Measurements from ENCODE around the gene SLC38A3.
"Not testable (repeated sequence)": the region's sequence is repeated elsewhere in the genome, so short reads cannot be mapped to it uniquely, and the experiment has no call there.

Gene SLC38A3

GRCh38 chr3:50238549-50239026 lies 33.5 kb downstream of the SLC38A3 start:
- Histone ChIP-seq H3K9me3 (ENCODE audit: control insufficient read depth, low read length) (no peaks in the 10 kb centered on the region), H3K27ac (ENCODE audit: insufficient read depth, low read depth, low read length, poor library complexity, severe bottlenecking) (no peak overlapping the region), H3K27me3 (ENCODE audit: control insufficient read depth, insufficient read depth, low read length, poor library complexity, severe bottlenecking) (no peaks in the 10 kb centered on the region), H3K36me3 (ENCODE audit: control insufficient read depth, insufficient read depth, low read length) (no peaks in the 10 kb centered on the region), H3K4me1 (ENCODE audit: control insufficient read depth, insufficient read depth, low read length) (peaks cover 56% of the 10 kb centered on the region), H3K4me3 (ENCODE audit: insufficient read depth, low read depth, low read length) (peak overlapping the region; percentile 81)
- 87 to 91% methylated on average over 7 of the region's 7 CpGs for WGBS, 2 experiments

- H3K27me3 ChIP-seq (ENCODE audit: control insufficient read depth, insufficient read depth, low read length, poor library complexity, severe bottlenecking): no peaks in the 10 kb centered on the region
- H3K4me3 ChIP-seq (ENCODE audit: insufficient read depth, low read depth, low read length): peak overlapping the region; percentile 81
- WGBS, 2 experiments: 47 to 53% methylated on average over 4 of the region's 4 CpGs
- no peaks in the 10 kb centered on the region for H3K9me3 ChIP-seq (ENCODE audit: control insufficient read depth, low read length)
- peaks cover 55% of the 10 kb centered on the region for H3K4me1 ChIP-seq (ENCODE audit: control insufficient read depth, insufficient read depth, low read length)
- H3K36me3 ChIP-seq (ENCODE audit: control insufficient read depth, insufficient read depth, low read length): no peaks in the 10 kb centered on the region
- peak overlapping the region; percentile 50 for H3K27ac ChIP-seq (ENCODE audit: insufficient read depth, low read depth, low read length, poor library complexity, severe bottlenecking)
Measured at GRCh38 chr3:50239649-50240048, 34.6 kb downstream of the SLC38A3 start.

- Histone ChIP-seq H3K4me1 (ENCODE audit: control insufficient read depth, insufficient read depth, low read length) (peaks cover 69% of the 10 kb centered on the region), H3K36me3 (ENCODE audit: control insufficient read depth, insufficient read depth, low read length) (no peaks in the 10 kb centered on the region), H3K9me3 (ENCODE audit: control insufficient read depth, low read length) (no peaks in the 10 kb centered on the region), H3K27me3 (ENCODE audit: control insufficient read depth, insufficient read depth, low read length, poor library complexity, severe bottlenecking) (no peaks in the 10 kb centered on the region), H3K27ac (ENCODE audit: insufficient read depth, low read depth, low read length, poor library complexity, severe bottlenecking) (peak overlapping the region; percentile 93), H3K4me3 (ENCODE audit: insufficient read depth, low read depth, low read length) (peak overlapping the region; percentile 22)
- WGBS, 2 experiments: 1 to 2% methylated on average over 4 of the region's 4 CpGs
Measured at GRCh38 chr3:50241163-50241562, 36.1 kb downstream of the SLC38A3 start.

- Histone ChIP-seq H3K9me3 (ENCODE audit: control insufficient read depth, low read length) (no peaks in the 10 kb centered on the region), H3K36me3 (ENCODE audit: control insufficient read depth, insufficient read depth, low read length) (no peaks in the 10 kb centered on the region), H3K4me1 (ENCODE audit: control insufficient read depth, insufficient read depth, low read length) (peaks cover 76% of the 10 kb centered on the region), H3K4me3 (ENCODE audit: insufficient read depth, low read depth, low read length) (peak overlapping the region; percentile 22), H3K27ac (ENCODE audit: insufficient read depth, low read depth, low read length, poor library complexity, severe bottlenecking) (peak overlapping the region; percentile 93), H3K27me3 (ENCODE audit: control insufficient read depth, insufficient read depth, low read length, poor library complexity, severe bottlenecking) (no peaks in the 10 kb centered on the region)
- WGBS, 2 experiments: 77 to 81% methylated on average over 7 of the region's 7 CpGs
Measured at GRCh38 chr3:50241713-50242380, 36.8 kb downstream of the SLC38A3 start.

- Histone ChIP-seq H3K9me3 (ENCODE audit: control insufficient read depth, low read length) (no peaks in the 10 kb centered on the region), H3K4me1 (ENCODE audit: control insufficient read depth, insufficient read depth, low read length) (peaks cover 80% of the 10 kb centered on the region), H3K27ac (ENCODE audit: insufficient read depth, low read depth, low read length, poor library complexity, severe bottlenecking) (no peak overlapping the region), H3K36me3 (ENCODE audit: control insufficient read depth, insufficient read depth, low read length) (no peaks in the 10 kb centered on the region), H3K4me3 (ENCODE audit: insufficient read depth, low read depth, low read length) (peak overlapping the region; percentile 22), H3K27me3 (ENCODE audit: control insufficient read depth, insufficient read depth, low read length, poor library complexity, severe bottlenecking) (no peaks in the 10 kb centered on the region)
- 80 to 87% methylated on average over 3 of the region's 3 CpGs for WGBS, 2 experiments
Measured at GRCh38 chr3:50242381-50242770, 37.3 kb downstream of the SLC38A3 start.

GRCh38 chr3:50242851-50243542 lies 37.9 kb downstream of the SLC38A3 start:
- Histone ChIP-seq H3K27me3 (ENCODE audit: control insufficient read depth, insufficient read depth, low read length, poor library complexity, severe bottlenecking) (no peaks in the 10 kb centered on the region), H3K27ac (ENCODE audit: insufficient read depth, low read depth, low read length, poor library complexity, severe bottlenecking) (no peak overlapping the region), H3K4me1 (ENCODE audit: control insufficient read depth, insufficient read depth, low read length) (peaks cover 84% of the 10 kb centered on the region), H3K4me3 (ENCODE audit: insufficient read depth, low read depth, low read length) (no peak overlapping the region), H3K36me3 (ENCODE audit: control insufficient read depth, insufficient read depth, low read length) (no peaks in the 10 kb centered on the region), H3K9me3 (ENCODE audit: control insufficient read depth, low read length) (no peaks in the 10 kb centered on the region)
- WGBS, 2 experiments: 77 to 80% methylated on average over 14 of the region's 14 CpGs

- WGBS, 2 experiments: 93 to 98% methylated on average over 4 of the region's 4 CpGs
- peaks cover 81% of the 10 kb centered on the region for H3K4me1 ChIP-seq (ENCODE audit: control insufficient read depth, insufficient read depth, low read length)
Measured at GRCh38 chr3:50243543-50243895, 38.4 kb downstream of the SLC38A3 start.

GRCh38 chr3:50244813-50245212 lies 39.7 kb downstream of the SLC38A3 start:
- not testable (repeated sequence) for H3K9me3 ChIP-seq (ENCODE audit: control insufficient read depth, low read length); H3K36me3 ChIP-seq (ENCODE audit: control insufficient read depth, insufficient read depth, low read length); H3K27me3 ChIP-seq (ENCODE audit: control insufficient read depth, insufficient read depth, low read length, poor library complexity, severe bottlenecking); H3K4me3 ChIP-seq (ENCODE audit: insufficient read depth, low read depth, low read length)
- Histone ChIP-seq H3K27ac (ENCODE audit: insufficient read depth, low read depth, low read length, poor library complexity, severe bottlenecking) (peak overlapping the region; percentile 44), H3K4me1 (ENCODE audit: control insufficient read depth, insufficient read depth, low read length) (peaks cover 70% of the 10 kb centered on the region)
- 92 to 95% methylated on average over 6 of the region's 6 CpGs for WGBS, 2 experiments

More at GRCh38 chr3:50243543-50243895, 38.4 kb downstream of the SLC38A3 start:
- no peak overlapping the region for H3K27ac ChIP-seq (ENCODE audit: insufficient read depth, low read depth, low read length, poor library complexity, severe bottlenecking)
- H3K36me3 ChIP-seq (ENCODE audit: control insufficient read depth, insufficient read depth, low read length): no peaks in the 10 kb centered on the region
- no peak overlapping the region for H3K4me3 ChIP-seq (ENCODE audit: insufficient read depth, low read depth, low read length)
- H3K9me3 ChIP-seq (ENCODE audit: control insufficient read depth, low read length): no peaks in the 10 kb centered on the region
- no peaks in the 10 kb centered on the region for H3K27me3 ChIP-seq (ENCODE audit: control insufficient read depth, insufficient read depth, low read length, poor library complexity, severe bottlenecking)

- peaks cover 65% of the 10 kb centered on the region for H3K4me1 ChIP-seq (ENCODE audit: control insufficient read depth, insufficient read depth, low read length)
- H3K36me3 ChIP-seq (ENCODE audit: control insufficient read depth, insufficient read depth, low read length): peaks cover 5% of the 10 kb centered on the region
- no peaks in the 10 kb centered on the region for H3K27me3 ChIP-seq (ENCODE audit: control insufficient read depth, insufficient read depth, low read length, poor library complexity, severe bottlenecking)
- H3K9me3 ChIP-seq (ENCODE audit: control insufficient read depth, low read length): no peaks in the 10 kb centered on the region
- WGBS, 2 experiments: 84 to 87% methylated on average over 16 of the region's 16 CpGs
- peak overlapping the region; percentile 80 for H3K27ac ChIP-seq (ENCODE audit: insufficient read depth, low read depth, low read length, poor library complexity, severe bottlenecking)
- H3K4me3 ChIP-seq (ENCODE audit: insufficient read depth, low read depth, low read length): no peak overlapping the region
Measured at GRCh38 chr3:50245251-50245745, 40.2 kb downstream of the SLC38A3 start.

GRCh38 chr3:50245831-50246516 lies 40.9 kb downstream of the SLC38A3 start:
- Histone ChIP-seq H3K27me3 (ENCODE audit: control insufficient read depth, insufficient read depth, low read length, poor library complexity, severe bottlenecking) (no peaks in the 10 kb centered on the region), H3K4me1 (ENCODE audit: control insufficient read depth, insufficient read depth, low read length) (peaks cover 59% of the 10 kb centered on the region), H3K9me3 (ENCODE audit: control insufficient read depth, low read length) (no peaks in the 10 kb centered on the region), H3K36me3 (ENCODE audit: control insufficient read depth, insufficient read depth, low read length) (peaks cover 5% of the 10 kb centered on the region), H3K4me3 (ENCODE audit: insufficient read depth, low read depth, low read length) (no peak overlapping the region), H3K27ac (ENCODE audit: insufficient read depth, low read depth, low read length, poor library complexity, severe bottlenecking) (peak overlapping the region; percentile 80)
- WGBS, 2 experiments: 5 to 6% methylated on average over 25 of the region's 25 CpGs
